SK-N-SH (cell line): ENCODE measurements around the gene TUT7. TPM values are rescaled to one million over a fixed set of nuclear protein-coding genes. Genes with fewer than 3 reads are reported as not detected.
"Not testable (repeated sequence)": the region's sequence is repeated elsewhere in the genome, so short reads cannot be mapped to it uniquely, and the experiment has no call there.

ENCODE experiments used
- CTCF ChIA-PET: fragments of 300-600, 350-600 bp; formaldehyde crosslinking; extraction: SDS; loops from one replicate; lab custom pipeline; 2021; lab: Yijun Ruan, JAX
- POLR2A ChIA-PET: fragments of 350-600 bp; sonication (Branson Sonifier 250); formaldehyde crosslinking; extraction: SDS; loops from one replicate; lab custom pipeline; 2020; ENCODE audit warnings: antibody characterized with exemption, inconsistent platforms; lab: Yijun Ruan, JAX
- DNase-seq: peaks from one replicate; pipeline ENCODE4 v3.0.0; 2012
- H2AFZ ChIP-seq: fragments of 200-600 bp; sonication (generic); 2 replicates; pipeline ENCODE4 v1.8.1; 2016; ENCODE audit warnings: antibody characterized with exemption, mild to moderate bottlenecking, low read depth
- H3F3A ChIP-seq: fragments of 200-600 bp; sonication (generic); replicated peaks from 2 replicates; pipeline ENCODE3; 2016; ENCODE audit warnings: antibody characterized with exemption, mild to moderate bottlenecking; ENCODE audit not compliant: insufficient read depth
- H3K27ac ChIP-seq, 2 experiments: fragments of 200-500 bp in 1 of 2; fragments of 200-600 bp in 1 of 2; sonication (Bioruptor generic) in 1 of 2; sonication (generic), shearing (Covaris generic) in 1 of 2; 2 replicates each; pipeline versions ENCODE4 v1.5.1 to v1.6.1; 2014 to 2016; ENCODE audit warnings: low read depth in 2 of 2, inconsistent platforms in 1 of 2, low read length in 1 of 2, mild to moderate bottlenecking in 1 of 2, mixed read lengths in 1 of 2
- H3K27me3 ChIP-seq: fragments of 200-600 bp; sonication (generic), shearing (Covaris generic); 2 replicates; pipeline ENCODE4 v1.6.1; 2016; ENCODE audit warnings: mixed run types; ENCODE audit not compliant: insufficient read depth
- H3K36me3 ChIP-seq, 2 experiments: fragments of 200-500 bp in 1 of 2; fragments of 200-600 bp in 1 of 2; sonication (Bioruptor generic) in 1 of 2; sonication (generic) in 1 of 2; replicated peaks in 1 of 2; 2 replicates each; pipeline versions ENCODE3 to v1.5.1; 2014 to 2016; ENCODE audit warnings: low read length in 1 of 2, mild to moderate bottlenecking in 1 of 2; ENCODE audit not compliant: insufficient read depth in 2 of 2, control insufficient read depth in 1 of 2
- H3K4me1 ChIP-seq, 2 experiments: fragments of 200-500 bp in 1 of 2; fragments of 200-600 bp in 1 of 2; sonication (Bioruptor generic) in 1 of 2; sonication (generic), shearing (Covaris generic) in 1 of 2; 2 replicates each; pipeline versions ENCODE4 v1.5.1 to v1.6.1; 2014 to 2016; ENCODE audit warnings: low read depth in 1 of 2, low read length in 1 of 2, mixed run types in 1 of 2; ENCODE audit not compliant: insufficient read depth in 2 of 2, control insufficient read depth in 1 of 2
- H3K4me2 ChIP-seq: fragments of 200-600 bp; sonication (generic), shearing (Covaris generic); 2 replicates; pipeline ENCODE4 v1.6.1; 2017; ENCODE audit warnings: mixed run types
- H3K4me3 ChIP-seq, 2 experiments: fragments of 200-500 bp in 1 of 2; fragments of 200-600 bp in 1 of 2; sonication (Bioruptor generic) in 1 of 2; sonication (generic), shearing (Covaris generic) in 1 of 2; 2 replicates each; pipeline versions ENCODE4 v1.5.1 to v1.8.1; 2014 to 2016; ENCODE audit warnings: low read depth in 2 of 2, inconsistent platforms in 1 of 2, low read length in 1 of 2, mild to moderate bottlenecking in 1 of 2, mixed read lengths in 1 of 2, moderate library complexity in 1 of 2
- H3K79me2 ChIP-seq: fragments of 200-600 bp; sonication (generic); 2 replicates; pipeline ENCODE4 v1.8.1; 2017; ENCODE audit warnings: mild to moderate bottlenecking; ENCODE audit not compliant: insufficient read depth
- H3K9ac ChIP-seq: fragments of 200-600 bp; sonication (generic); 2 replicates; pipeline ENCODE4 v1.6.1; 2017; ENCODE audit warnings: mixed run types
- H3K9me2 ChIP-seq: fragments of 200-600 bp; sonication (generic); 2 replicates; pipeline ENCODE4 v1.6.1; 2017; ENCODE audit warnings: mixed run types
- H3K9me3 ChIP-seq: fragments of 200-600 bp; sonication (generic); 2 replicates; pipeline ENCODE4 v1.6.1; 2017; ENCODE audit warnings: mixed run types, mild to moderate bottlenecking, moderate library complexity
- H4K20me1 ChIP-seq: fragments of 200-600 bp; sonication (generic); 2 replicates; pipeline ENCODE4 v1.6.1; 2017; ENCODE audit warnings: mild to moderate bottlenecking, mixed run types; ENCODE audit not compliant: insufficient read depth
- EP300 ChIP-seq, 2 experiments: IDR thresholded peaks; 2 replicates each; pipeline versions ENCODE4 v1.4.0 to v1.6.1; 2012; ENCODE audit warnings: borderline replicate concordance in 1 of 2, low read depth in 1 of 2, low read length in 1 of 2
- FOSL2 ChIP-seq: IDR thresholded peaks from 2 replicates; pipeline ENCODE4 v1.4.0; 2012; ENCODE audit warnings: low read depth, mild to moderate bottlenecking, moderate library complexity, borderline replicate concordance
- FOXJ3 ChIP-seq: sonication (generic); formaldehyde crosslinking; IDR thresholded peaks from 2 replicates; pipeline ENCODE4 v1.5.1; 2020; ENCODE audit warnings: mild to moderate bottlenecking, missing genetic modification reagents
- JUND ChIP-seq: IDR thresholded peaks from 2 replicates; pipeline ENCODE4 v1.4.0; 2012
- NFIC ChIP-seq: IDR thresholded peaks from 2 replicates; pipeline ENCODE4 v1.4.0; 2012; ENCODE audit warnings: borderline replicate concordance
- RAD21 ChIP-seq: IDR thresholded peaks from 2 replicates; pipeline ENCODE4 v1.6.1; 2012; ENCODE audit warnings: mild to moderate bottlenecking, low read length
- RCOR1 ChIP-seq: fragments of 150-350 bp; IDR thresholded peaks from 2 replicates; pipeline ENCODE4 v1.6.1; 2017; ENCODE audit warnings: antibody characterized with exemption, low read length
- SIN3A ChIP-seq: IDR thresholded peaks from 2 replicates; pipeline ENCODE4 v1.6.1; 2012; ENCODE audit warnings: low read depth, mild to moderate bottlenecking, low read length, moderate library complexity, borderline replicate concordance
- TAF1 ChIP-seq: IDR thresholded peaks from 2 replicates; pipeline ENCODE4 v1.6.1; 2012; ENCODE audit warnings: low read depth, mild to moderate bottlenecking, low read length, moderate library complexity, borderline replicate concordance
- TEAD4 ChIP-seq: IDR thresholded peaks from 2 replicates; pipeline ENCODE4 v1.4.0; 2012; ENCODE audit warnings: mild to moderate bottlenecking, borderline replicate concordance; ENCODE audit not compliant: insufficient read depth
- WGBS: methylation state at CpG from one replicate; pipeline ENCODE4 v1.1.6; 2017; ENCODE audit warnings: low lambda C conversion rate; 5-methylcytosine and 5-hydroxymethylcytosine counted together
- polyA plus RNA-seq, 3 experiments: library from polyadenylated mRNA; depleted of rRNA; stranded (reverse); fragments of >200 nt; gene quantifications; 2 replicates each; pipeline ENCODE4 v1.2.3, GENCODE V29; 2012
- TF ChIP-seq, protein P1 (sequence below): IDR thresholded peaks from 2 replicates; pipeline ENCODE4 v1.4.0; 2012; ENCODE audit warnings: low read depth, borderline replicate concordance
- TF ChIP-seq, protein P2 (sequence below): IDR thresholded peaks from 2 replicates; pipeline ENCODE4 v1.4.0; 2012; ENCODE audit warnings: low read depth
- TF ChIP-seq, protein P3 (sequence below): IDR thresholded peaks from 2 replicates; pipeline ENCODE4 v1.6.1; 2012; ENCODE audit warnings: mild to moderate bottlenecking, low read depth, low read length, moderate library complexity

TUT7 gene
- polyA plus RNA-seq, 1 of the 3 experiments (the other 2 are of a cell fraction), result 6.7 TPM

DNA sequence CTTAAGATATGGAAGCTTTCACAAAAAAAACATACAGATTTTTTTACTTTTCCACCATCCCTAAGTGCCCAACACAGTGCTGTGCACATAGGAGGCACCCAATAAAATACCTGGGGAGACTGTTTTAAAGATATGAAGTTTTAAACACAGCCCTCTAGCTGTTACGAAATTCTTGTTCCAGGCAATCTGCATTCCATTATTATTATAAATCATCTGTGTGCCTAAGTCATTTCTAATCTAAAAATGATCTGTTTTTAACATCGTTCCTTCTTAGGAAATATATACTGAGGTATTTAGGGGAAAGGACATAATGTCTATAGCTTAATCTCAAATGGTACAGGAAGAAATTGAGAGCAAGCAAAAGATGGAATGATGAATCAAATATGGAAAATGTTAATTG, 39.1 kb downstream of the TUT7 start:
- no peak overlapping the region for H3K9ac ChIP-seq
- CTCF ChIA-PET, result no interaction called here
- H3K9me2 ChIP-seq, result no peaks in the 10 kb centered on the region
- H4K20me1 ChIP-seq, result no peaks in the 10 kb centered on the region
- 54% methylated on average over 2 of the region's 2 CpGs for WGBS
- peaks cover 69 to 73% of the 10 kb centered on the region in 2 experiments for H3K36me3 ChIP-seq
- no peaks in the 10 kb centered on the region for H3K4me1 ChIP-seq
- H2AFZ ChIP-seq, result no peak overlapping the region
- H3K4me2 ChIP-seq, result no peak overlapping the region
- H3K27me3 ChIP-seq, result no peaks in the 10 kb centered on the region
- POLR2A ChIA-PET, result no interaction called here
- TF ChIP-seq TAF1 (no peak), FOXJ3 (CRISPR knock-in tag) (no peak), NFIC (no peak), RAD21 (no peak), RCOR1 (no peak), SIN3A (no peak), JUND (no peak), FOSL2 (no peak), EP300 (IDR thresholded peaks at IDR 0.05; ENCODE audit: borderline replicate concordance in 1 of 2, low read depth in 1 of 2, low read length in 1 of 2) (no peak), TEAD4 (no peak)
- TF ChIP-seq, protein P1, sequence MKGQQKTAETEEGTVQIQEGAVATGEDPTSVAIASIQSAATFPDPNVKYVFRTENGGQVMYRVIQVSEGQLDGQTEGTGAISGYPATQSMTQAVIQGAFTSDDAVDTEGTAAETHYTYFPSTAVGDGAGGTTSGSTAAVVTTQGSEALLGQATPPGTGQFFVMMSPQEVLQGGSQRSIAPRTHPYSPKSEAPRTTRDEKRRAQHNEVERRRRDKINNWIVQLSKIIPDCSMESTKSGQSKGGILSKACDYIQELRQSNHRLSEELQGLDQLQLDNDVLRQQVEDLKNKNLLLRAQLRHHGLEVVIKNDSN, result no peak
- TF ChIP-seq, protein P2, sequence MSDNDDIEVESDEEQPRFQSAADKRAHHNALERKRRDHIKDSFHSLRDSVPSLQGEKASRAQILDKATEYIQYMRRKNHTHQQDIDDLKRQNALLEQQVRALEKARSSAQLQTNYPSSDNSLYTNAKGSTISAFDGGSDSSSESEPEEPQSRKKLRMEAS, result no peak
- TF ChIP-seq, protein P3, sequence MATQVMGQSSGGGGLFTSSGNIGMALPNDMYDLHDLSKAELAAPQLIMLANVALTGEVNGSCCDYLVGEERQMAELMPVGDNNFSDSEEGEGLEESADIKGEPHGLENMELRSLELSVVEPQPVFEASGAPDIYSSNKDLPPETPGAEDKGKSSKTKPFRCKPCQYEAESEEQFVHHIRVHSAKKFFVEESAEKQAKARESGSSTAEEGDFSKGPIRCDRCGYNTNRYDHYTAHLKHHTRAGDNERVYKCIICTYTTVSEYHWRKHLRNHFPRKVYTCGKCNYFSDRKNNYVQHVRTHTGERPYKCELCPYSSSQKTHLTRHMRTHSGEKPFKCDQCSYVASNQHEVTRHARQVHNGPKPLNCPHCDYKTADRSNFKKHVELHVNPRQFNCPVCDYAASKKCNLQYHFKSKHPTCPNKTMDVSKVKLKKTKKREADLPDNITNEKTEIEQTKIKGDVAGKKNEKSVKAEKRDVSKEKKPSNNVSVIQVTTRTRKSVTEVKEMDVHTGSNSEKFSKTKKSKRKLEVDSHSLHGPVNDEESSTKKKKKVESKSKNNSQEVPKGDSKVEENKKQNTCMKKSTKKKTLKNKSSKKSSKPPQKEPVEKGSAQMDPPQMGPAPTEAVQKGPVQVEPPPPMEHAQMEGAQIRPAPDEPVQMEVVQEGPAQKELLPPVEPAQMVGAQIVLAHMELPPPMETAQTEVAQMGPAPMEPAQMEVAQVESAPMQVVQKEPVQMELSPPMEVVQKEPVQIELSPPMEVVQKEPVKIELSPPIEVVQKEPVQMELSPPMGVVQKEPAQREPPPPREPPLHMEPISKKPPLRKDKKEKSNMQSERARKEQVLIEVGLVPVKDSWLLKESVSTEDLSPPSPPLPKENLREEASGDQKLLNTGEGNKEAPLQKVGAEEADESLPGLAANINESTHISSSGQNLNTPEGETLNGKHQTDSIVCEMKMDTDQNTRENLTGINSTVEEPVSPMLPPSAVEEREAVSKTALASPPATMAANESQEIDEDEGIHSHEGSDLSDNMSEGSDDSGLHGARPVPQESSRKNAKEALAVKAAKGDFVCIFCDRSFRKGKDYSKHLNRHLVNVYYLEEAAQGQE, result no peak
- DNase-seq, result no peak
- no peak overlapping the region for H3K27ac ChIP-seq
- no peaks in the 10 kb centered on the region for H3K79me2 ChIP-seq
- H3F3A ChIP-seq, result peaks cover 4% of the 10 kb centered on the region
- no peaks in the 10 kb centered on the region for H3K9me3 ChIP-seq
- no peak overlapping the region for H3K4me3 ChIP-seq

DNA sequence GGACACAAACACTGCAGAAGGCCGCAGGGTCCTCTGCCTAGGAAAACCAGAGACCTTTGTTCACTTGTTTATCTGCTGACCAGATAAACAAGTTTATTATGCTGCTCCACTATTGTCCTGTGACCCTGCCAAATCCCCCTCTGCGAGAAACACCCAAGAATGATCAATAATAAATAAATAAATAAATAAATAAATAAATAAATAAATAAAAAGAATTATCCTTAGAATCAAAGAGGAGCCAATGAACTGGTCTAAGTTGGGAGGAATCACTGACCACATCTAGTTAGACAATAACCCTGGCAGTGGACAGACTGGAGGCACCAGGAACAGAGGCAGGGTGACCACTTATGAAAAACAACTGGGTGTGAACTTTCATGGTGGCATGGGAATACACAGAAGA, 41.3 kb downstream of the TUT7 start:
- H3K79me2 ChIP-seq, H3K9ac ChIP-seq, H3K4me1 ChIP-seq, DNase-seq, H3K27ac ChIP-seq, H2AFZ ChIP-seq, H3F3A ChIP-seq, H3K9me2 ChIP-seq, H3K4me2 ChIP-seq, H3K4me3 ChIP-seq, H4K20me1 ChIP-seq, POLR2A ChIA-PET, H3K9me3 ChIP-seq, H3K27me3 ChIP-seq: not testable (repeated sequence)
- WGBS, result 100% methylated on average over 2 of the region's 2 CpGs
- CTCF ChIA-PET, result interaction anchor here (1.0 kb wide), 1 partner anchor 16 kb away, joined by 3 read pairs; no protein-coding TSS in a partner anchor
- H3K36me3 ChIP-seq, result peaks cover 71 to 75% of the 10 kb centered on the region in 2 experiments
